VCaP (cell line): ENCODE results near the gene PMEL.

Source experiments
- H3K27ac ChIP-seq: fragments of 450-650 bp; 2 replicates; pipeline ENCODE4 v1.5.1; 2017
- TF ChIP-seq, protein P1 (sequence below): fragments of 450-650 bp; conservative IDR thresholded peaks from 2 replicates; pipeline ENCODE4 v1.5.1; 2017; ENCODE audit warnings: mild to moderate bottlenecking, moderate library complexity

The PMEL gene

DNA sequence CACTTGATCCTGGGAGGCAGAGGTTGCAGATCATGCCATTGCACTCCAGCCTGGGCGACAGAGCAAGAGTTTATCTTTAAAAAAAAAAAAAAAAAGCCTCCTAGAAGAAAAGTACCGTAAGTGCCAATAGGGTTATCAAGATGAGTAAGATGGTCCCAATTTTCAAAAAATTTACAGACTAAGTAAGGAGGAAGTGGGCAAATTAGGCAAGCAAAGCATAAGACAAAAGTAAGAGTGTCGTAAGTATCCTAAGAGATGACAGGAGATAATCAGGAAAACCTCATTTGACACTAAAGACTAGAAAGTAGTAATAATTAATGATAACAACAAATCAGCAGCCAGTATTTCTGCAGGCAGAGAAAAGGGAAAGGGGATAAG lies 50.4 kb downstream of the PMEL start:
- TF ChIP-seq, protein P1, sequence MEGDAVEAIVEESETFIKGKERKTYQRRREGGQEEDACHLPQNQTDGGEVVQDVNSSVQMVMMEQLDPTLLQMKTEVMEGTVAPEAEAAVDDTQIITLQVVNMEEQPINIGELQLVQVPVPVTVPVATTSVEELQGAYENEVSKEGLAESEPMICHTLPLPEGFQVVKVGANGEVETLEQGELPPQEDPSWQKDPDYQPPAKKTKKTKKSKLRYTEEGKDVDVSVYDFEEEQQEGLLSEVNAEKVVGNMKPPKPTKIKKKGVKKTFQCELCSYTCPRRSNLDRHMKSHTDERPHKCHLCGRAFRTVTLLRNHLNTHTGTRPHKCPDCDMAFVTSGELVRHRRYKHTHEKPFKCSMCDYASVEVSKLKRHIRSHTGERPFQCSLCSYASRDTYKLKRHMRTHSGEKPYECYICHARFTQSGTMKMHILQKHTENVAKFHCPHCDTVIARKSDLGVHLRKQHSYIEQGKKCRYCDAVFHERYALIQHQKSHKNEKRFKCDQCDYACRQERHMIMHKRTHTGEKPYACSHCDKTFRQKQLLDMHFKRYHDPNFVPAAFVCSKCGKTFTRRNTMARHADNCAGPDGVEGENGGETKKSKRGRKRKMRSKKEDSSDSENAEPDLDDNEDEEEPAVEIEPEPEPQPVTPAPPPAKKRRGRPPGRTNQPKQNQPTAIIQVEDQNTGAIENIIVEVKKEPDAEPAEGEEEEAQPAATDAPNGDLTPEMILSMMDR: no peak
- peak overlapping the region; percentile 18; the same call in 1 of the 2 replicates for H3K27ac ChIP-seq

DNA sequence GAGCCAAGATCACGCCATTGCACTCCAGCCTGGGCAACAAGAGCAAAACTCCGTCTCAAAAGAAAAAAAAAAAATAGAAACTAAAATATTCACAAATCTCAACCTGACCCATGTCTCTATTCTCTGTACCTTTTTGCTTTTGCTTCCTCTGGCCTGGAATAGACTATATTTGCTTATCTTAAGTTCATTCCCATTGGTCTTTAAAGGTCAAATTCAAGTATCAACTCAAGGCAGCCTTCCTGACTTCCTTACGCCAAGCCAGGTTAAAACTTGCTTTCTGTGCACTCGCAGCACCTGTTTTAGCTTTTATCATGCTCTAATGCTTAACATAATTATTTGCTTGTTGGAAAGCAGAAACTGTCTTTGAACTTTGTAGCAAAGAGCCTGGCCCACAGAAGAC lies 52.9 kb downstream of the PMEL start:
- no peak overlapping the region for H3K27ac ChIP-seq
- TF ChIP-seq, protein P1: no peak

DNA sequence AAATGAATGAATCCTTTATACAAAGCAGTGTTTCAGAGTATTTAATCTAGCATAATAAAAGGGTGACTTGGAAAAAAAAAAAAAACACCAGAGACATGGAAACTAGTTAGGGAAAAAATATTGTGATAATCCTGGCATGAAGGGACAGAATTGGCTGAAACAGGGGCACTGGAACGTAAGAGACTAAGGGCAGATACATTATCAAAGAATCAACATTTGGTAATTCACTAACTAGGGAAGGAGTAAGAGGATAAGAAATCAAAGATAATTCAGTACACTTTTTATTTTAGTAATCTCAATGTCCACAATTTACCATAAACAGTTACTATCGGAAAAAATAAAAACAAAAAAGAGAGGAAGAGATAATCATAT lies 56.3 kb downstream of the PMEL start:
- TF ChIP-seq, protein P1: no peak
- peak overlapping the region; percentile 80 for H3K27ac ChIP-seq

DNA sequence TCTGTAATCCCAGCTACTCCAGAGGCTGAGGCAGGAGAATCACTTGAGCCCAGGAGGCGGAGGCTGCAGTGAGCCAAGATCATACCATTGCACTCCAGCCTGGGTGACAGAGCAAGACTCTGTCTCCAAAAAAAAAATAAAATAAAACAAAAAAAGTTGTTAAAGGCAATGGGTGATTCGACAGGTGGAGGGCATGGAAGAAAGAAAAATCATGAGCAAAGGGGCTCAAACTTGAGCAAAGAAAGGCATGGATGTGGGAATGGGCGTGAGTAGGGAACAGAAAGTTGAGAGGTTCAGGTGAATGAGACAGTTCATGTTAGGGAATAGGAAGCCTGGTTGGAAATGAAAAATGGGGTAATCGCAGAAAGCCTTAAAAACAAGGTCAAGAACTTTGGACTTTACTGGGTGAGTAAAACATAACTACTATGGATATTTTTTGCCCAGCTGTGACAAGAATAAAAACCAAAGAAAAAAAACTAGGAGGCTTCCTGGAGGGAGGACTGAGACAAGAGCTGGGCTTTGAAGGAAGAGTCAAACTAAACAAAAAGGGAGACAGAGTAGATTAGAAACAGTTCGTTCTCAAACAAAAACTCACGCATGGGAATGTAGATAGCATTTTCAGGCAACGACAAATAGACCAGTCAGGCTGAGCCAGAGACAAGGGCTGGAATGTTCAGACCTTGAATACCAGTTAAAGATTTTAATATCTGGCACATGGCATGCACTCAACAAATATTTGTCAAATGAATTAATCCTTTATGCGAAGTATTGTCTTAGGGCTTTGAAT lies 56.9 kb downstream of the PMEL start:
- peak overlapping the region; percentile 80 for H3K27ac ChIP-seq

DNA sequence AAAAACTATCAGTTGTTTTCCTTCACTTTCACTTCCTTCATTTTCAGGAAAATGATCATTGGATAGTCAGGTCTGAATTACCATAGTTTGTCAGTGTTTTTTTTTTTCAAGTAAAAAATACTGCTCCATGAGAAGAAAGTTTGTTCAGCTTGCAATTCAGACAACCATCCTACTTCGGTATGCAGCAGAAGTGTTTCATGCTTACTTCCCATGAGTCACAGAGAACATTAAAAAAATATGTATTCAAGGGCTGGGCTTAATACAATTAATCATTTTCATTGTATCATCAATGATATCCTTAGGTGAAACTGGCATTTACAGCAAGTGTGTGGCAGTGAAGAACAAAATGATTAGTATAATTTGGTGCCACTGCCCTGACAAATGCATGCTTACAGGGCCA lies 59.8 kb downstream of the PMEL start:
- no peak overlapping the region for H3K27ac ChIP-seq
- TF ChIP-seq, protein P1: no peak

More for the DNA sequence above, 56.9 kb downstream of the PMEL start:
- TF ChIP-seq, protein P1: no peak
